Hepatocyte (in vitro differentiated cells): ENCODE results near the gene RNF166. TPM values are rescaled to one million over a fixed set of nuclear protein-coding genes. Genes with fewer than 3 reads are reported as not detected.
A peak's percentile ranks its signal among the peaks of the same experiment; 100 is the strongest.

Source experiments
- DNase-seq: peaks from one replicate; pipeline ENCODE4 v3.0.0-alpha.2; 2016; ENCODE audit warnings: low spot score
- H2AFZ ChIP-seq: fragments of 200-600 bp; sonication (generic); 2 replicates; pipeline ENCODE4 v1.6.0; 2016; ENCODE audit warnings: antibody characterized with exemption, mild to moderate bottlenecking
- H3K27ac ChIP-seq: fragments of 200-600 bp; sonication (generic); 2 replicates; pipeline ENCODE4 v1.5.1; 2016; ENCODE audit warnings: mild to moderate bottlenecking
- H3K27me3 ChIP-seq: fragments of 200-600 bp; sonication (generic); 2 replicates; pipeline ENCODE4 v1.6.1; 2016
- H3K36me3 ChIP-seq: fragments of 200-600 bp; sonication (generic); replicated peaks from 2 replicates; pipeline ENCODE4 v1.5.1; 2016; ENCODE audit warnings: low read depth; ENCODE audit not compliant: insufficient read depth
- H3K4me1 ChIP-seq: fragments of 200-600 bp; sonication (generic); 2 replicates; pipeline ENCODE4 v1.5.1; 2016; ENCODE audit warnings: mild to moderate bottlenecking, moderate library complexity; ENCODE audit not compliant: insufficient read depth
- H3K4me2 ChIP-seq: fragments of 200-600 bp; sonication (generic); 2 replicates; pipeline ENCODE4 v1.6.0; 2016
- H3K4me3 ChIP-seq: fragments of 200-600 bp; sonication (generic); 2 replicates; pipeline ENCODE4 v1.5.1; 2016; ENCODE audit warnings: mild to moderate bottlenecking
- H3K79me2 ChIP-seq: fragments of 200-600 bp; sonication (generic); 2 replicates; pipeline ENCODE4 v1.6.0; 2017; ENCODE audit warnings: mild to moderate bottlenecking
- H3K9me2 ChIP-seq: fragments of 200-600 bp; sonication (generic); replicated peaks from 2 replicates; pipeline ENCODE4 v1.6.0; 2017; ENCODE audit warnings: mild to moderate bottlenecking; ENCODE audit not compliant: insufficient read depth
- H3K9me3 ChIP-seq: fragments of 200-600 bp; sonication (generic); 2 replicates; pipeline ENCODE4 v1.5.1; 2016; ENCODE audit warnings: low read depth, mild to moderate bottlenecking
- H4K20me1 ChIP-seq: fragments of 200-600 bp; sonication (generic); 2 replicates; pipeline ENCODE4 v1.6.0; 2016; ENCODE audit warnings: mild to moderate bottlenecking; ENCODE audit not compliant: insufficient read depth, poor library complexity, severe bottlenecking
- EZH2 ChIP-seq: fragments of 200-600 bp; sonication (generic); IDR thresholded peaks from 2 replicates; pipeline ENCODE4 v1.6.1; 2016; ENCODE audit warnings: antibody characterized with exemption, mild to moderate bottlenecking, borderline replicate concordance
- EZH2phosphoT487 ChIP-seq: fragments of 200-600 bp; sonication (generic); IDR thresholded peaks from one replicate; pipeline ENCODE4 v1.6.1; 2018; ENCODE audit warnings: antibody characterized with exemption, mild to moderate bottlenecking, low read depth, moderate library complexity; ENCODE audit not compliant: unreplicated experiment, severe bottlenecking
- WGBS: methylation state at CpG from one replicate; pipeline ENCODE4 v1.1.6; 2016; ENCODE audit warnings: low lambda C conversion rate; ENCODE audit errors: missing lambda C conversion rate; 5-methylcytosine and 5-hydroxymethylcytosine counted together
- polyA plus RNA-seq: library from polyadenylated mRNA; unstranded; fragments of >200 nt; fragmentation: Nextera tagmentation; extraction: Ambion mirVana; gene quantifications from 2 replicates; pipeline ENCODE4 v1.2.1, GENCODE V29; 2016
- total RNA-seq: library from RNA; depleted of rRNA; stranded (reverse); fragments of >200 nt; gene quantifications from 2 replicates; pipeline ENCODE4 v1.2.3, GENCODE V29; 2014
- TF ChIP-seq, protein P1 (sequence below): fragments of 200-600 bp; sonication (generic); IDR thresholded peaks from 2 replicates; pipeline ENCODE4 v1.5.1; 2016; ENCODE audit warnings: antibody characterized with exemption, mild to moderate bottlenecking; ENCODE audit not compliant: poor library complexity

RNF166 gene
- total and polyA plus RNA-seq, 2 experiments from 2014 or later, result 10.1 to 16.8 TPM

DNA sequence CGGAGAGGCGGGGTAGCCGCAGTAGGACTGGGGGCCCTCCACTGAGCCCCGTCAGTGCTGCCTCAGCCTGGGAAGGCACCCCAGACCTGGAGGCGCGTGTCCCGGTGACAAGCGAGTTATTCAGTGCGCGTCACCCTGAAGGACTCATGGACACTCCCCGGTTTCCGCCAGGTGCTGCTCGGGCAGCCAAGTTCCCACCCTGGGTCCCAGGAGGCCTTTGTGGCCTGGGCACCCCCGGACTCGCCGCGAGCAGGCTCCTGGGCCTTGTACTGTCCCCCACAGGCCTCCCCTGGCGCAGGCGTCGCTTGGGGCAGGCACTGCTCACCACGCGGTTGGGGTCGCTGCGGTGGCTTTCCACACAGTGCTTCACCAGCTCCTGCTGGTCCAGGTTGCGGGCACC is 7.6 kb downstream of the RNF166 start:
- Histone ChIP-seq H3K79me2 (no peaks in the 10 kb centered on the region), H3K4me3 (no peak overlapping the region), H4K20me1 (no peaks in the 10 kb centered on the region), H3K9me3 (no peaks in the 10 kb centered on the region), H3K36me3 (no peaks in the 10 kb centered on the region), H3K4me2 (no peak overlapping the region), H2AFZ (no peak overlapping the region), H3K9me2 (no peaks in the 10 kb centered on the region), H3K4me1 (no peaks in the 10 kb centered on the region), H3K27ac (no peak overlapping the region), H3K27me3 (no peaks in the 10 kb centered on the region)
- TF ChIP-seq EZH2phosphoT487 (no peak), EZH2 (no peak)
- TF ChIP-seq, protein P1, sequence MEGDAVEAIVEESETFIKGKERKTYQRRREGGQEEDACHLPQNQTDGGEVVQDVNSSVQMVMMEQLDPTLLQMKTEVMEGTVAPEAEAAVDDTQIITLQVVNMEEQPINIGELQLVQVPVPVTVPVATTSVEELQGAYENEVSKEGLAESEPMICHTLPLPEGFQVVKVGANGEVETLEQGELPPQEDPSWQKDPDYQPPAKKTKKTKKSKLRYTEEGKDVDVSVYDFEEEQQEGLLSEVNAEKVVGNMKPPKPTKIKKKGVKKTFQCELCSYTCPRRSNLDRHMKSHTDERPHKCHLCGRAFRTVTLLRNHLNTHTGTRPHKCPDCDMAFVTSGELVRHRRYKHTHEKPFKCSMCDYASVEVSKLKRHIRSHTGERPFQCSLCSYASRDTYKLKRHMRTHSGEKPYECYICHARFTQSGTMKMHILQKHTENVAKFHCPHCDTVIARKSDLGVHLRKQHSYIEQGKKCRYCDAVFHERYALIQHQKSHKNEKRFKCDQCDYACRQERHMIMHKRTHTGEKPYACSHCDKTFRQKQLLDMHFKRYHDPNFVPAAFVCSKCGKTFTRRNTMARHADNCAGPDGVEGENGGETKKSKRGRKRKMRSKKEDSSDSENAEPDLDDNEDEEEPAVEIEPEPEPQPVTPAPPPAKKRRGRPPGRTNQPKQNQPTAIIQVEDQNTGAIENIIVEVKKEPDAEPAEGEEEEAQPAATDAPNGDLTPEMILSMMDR, result no peak
- no peak for DNase-seq
- WGBS, result 97% methylated on average over 22 of the region's 25 CpGs

DNA sequence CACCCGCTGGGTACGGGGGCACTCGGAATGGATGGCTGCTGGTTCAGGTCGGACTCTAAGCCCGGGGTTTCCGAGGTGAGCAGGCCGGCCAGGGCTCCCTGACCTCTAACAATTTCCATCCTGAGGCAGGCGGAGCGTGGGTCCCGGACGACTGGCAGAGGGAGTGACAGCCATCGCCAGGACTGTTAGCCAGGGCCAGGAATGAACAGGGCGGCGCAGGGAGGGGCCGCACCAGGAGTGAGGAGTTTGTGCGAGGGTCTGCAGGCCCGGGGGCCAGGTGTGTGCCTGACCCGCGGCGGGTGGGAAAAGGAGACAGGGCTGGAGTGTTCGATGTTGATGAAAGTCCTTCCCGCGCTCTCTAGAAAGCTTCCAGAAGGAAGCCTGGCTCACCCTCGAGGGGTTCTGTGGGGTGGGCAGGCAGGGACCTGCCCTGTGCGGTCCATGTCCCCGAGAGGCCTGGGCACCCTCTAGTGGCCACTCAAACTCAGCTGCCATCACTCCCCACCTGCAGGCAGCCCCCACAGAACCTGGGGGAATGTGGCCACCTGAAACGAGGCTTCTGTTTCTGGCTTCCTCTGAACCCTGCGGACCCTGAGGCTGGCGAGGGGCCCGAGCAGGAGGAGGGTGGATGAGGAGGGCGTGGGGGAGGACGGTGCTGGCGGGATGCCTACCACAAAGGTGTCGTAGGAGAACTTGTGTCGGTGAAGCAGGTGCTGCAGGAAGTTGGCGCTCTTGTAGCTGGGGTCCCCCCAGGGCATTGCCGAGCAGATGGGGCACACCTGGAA is 8.2 kb downstream of the RNF166 start:
- no peaks in the 10 kb centered on the region for H3K36me3 ChIP-seq

DNA sequence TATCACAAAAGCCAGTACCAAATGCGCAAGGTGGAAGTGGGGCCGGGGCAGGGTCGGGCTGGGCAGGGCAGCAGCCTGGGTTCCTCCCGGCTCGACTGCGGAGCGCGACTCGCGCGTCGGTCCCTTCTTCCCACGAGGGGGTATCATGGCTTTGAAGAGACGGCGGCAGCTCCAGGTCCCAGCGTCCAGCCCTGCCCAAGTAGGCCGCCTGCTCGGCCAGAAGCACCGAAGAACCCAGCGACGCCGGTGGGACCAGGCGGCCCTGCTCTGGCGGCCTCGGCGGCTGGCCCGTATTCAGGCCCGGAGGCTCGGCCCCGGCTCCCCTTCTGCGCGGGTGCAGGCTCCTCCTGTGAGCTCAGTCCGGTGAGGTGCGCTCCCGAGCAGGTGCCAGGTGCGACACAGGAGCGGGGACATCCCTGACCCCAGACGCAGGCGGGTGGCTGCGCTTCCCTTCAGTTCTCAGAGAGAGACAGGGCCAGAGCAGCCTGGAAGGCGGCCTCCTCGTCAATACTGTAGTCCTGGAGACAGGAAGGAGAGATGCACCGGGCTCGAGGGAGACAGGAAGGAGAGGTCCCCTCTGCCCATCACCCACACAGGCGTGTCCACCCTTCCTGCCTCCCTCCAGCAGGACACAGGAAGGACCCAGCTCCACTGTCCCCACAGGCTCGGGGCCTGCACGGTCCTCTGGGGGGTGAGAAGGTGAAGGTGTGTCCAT is 8.9 kb downstream of the RNF166 start:
- no peak for DNase-seq
- no peaks in the 10 kb centered on the region for H3K79me2 ChIP-seq
- H3K27me3 ChIP-seq, result no peaks in the 10 kb centered on the region
- H4K20me1 ChIP-seq, result no peaks in the 10 kb centered on the region
- H3K27ac ChIP-seq, result no peak overlapping the region
- H3K9me3 ChIP-seq, result no peaks in the 10 kb centered on the region
- H3K4me2 ChIP-seq, result no peak overlapping the region
- H3K4me3 ChIP-seq, result no peak overlapping the region
- no peaks in the 10 kb centered on the region for H3K36me3 ChIP-seq
- no peaks in the 10 kb centered on the region for H3K9me2 ChIP-seq
- H3K4me1 ChIP-seq, result no peaks in the 10 kb centered on the region
- no peak overlapping the region for H2AFZ ChIP-seq
- WGBS, result 92% methylated on average over 45 of the region's 47 CpGs
- TF ChIP-seq EZH2, result no peak
- TF ChIP-seq, protein P1, result no peak
- no peak for TF ChIP-seq EZH2phosphoT487

More for the DNA sequence above, 8.2 kb downstream of the RNF166 start:
- WGBS, result 88% methylated on average over 36 of the region's 37 CpGs
- H3K4me2 ChIP-seq, result no peak overlapping the region
- no peaks in the 10 kb centered on the region for H3K9me2 ChIP-seq
- H3K79me2 ChIP-seq, result no peaks in the 10 kb centered on the region
- no peak overlapping the region for H3K27ac ChIP-seq
- no peak for DNase-seq
- no peaks in the 10 kb centered on the region for H3K9me3 ChIP-seq
- H4K20me1 ChIP-seq, result no peaks in the 10 kb centered on the region
- no peaks in the 10 kb centered on the region for H3K27me3 ChIP-seq
- no peak overlapping the region for H2AFZ ChIP-seq
- H3K4me3 ChIP-seq, result no peak overlapping the region
- TF ChIP-seq EZH2phosphoT487, result no peak
- TF ChIP-seq, protein P1, result peak; percentile 30
- H3K4me1 ChIP-seq, result no peaks in the 10 kb centered on the region
